ENCODE measurements around the gene DHDH.
A peak's percentile ranks its signal among the peaks of the same experiment; 100 is the strongest.
"Not testable (repeated sequence)": the region's sequence is repeated elsewhere in the genome, so short reads cannot be mapped to it uniquely, and the experiment has no call there.

DHDH gene

GRCh38 chr19:48933382-48933932 lies at the start of gene DHDH:
DHDH (plus strand) TSS chr19:48933699; CDS start chr19:48933722, 23 bp downstream.
- no peaks in the 10 kb centered on the region for H3K36me3 ChIP-seq (ENCODE audit: control insufficient read depth in 2 of 2, insufficient read depth in 2 of 2, low read length in 2 of 2)
- peaks cover 9 to 10% of the 10 kb centered on the region in 2 donors for H3K4me1 ChIP-seq (ENCODE audit: control insufficient read depth in 2 of 2, insufficient read depth in 2 of 2, low read length in 2 of 2)
- H3K4me3 ChIP-seq (ENCODE audit: low read length in 2 of 2) = peak within 1 kb of the TSS; percentile 49 to 64
- no peaks in the 10 kb centered on the region for H3K9me3 ChIP-seq (ENCODE audit: control insufficient read depth in 2 of 2, low read length in 2 of 2)
- no peak within 1 kb of the TSS for H3K27ac ChIP-seq (ENCODE audit: low read depth in 2 of 2, low read length in 2 of 2)
- peaks cover 0 to 2% of the 10 kb centered on the region in 2 donors for H3K27me3 ChIP-seq (ENCODE audit: control insufficient read depth in 2 of 2, insufficient read depth in 2 of 2, low read length in 2 of 2)
- no peak within 1 kb of the TSS for H3K9ac ChIP-seq (ENCODE audit: low read depth in 1 of 2, low read length in 2 of 2)

DNA sequence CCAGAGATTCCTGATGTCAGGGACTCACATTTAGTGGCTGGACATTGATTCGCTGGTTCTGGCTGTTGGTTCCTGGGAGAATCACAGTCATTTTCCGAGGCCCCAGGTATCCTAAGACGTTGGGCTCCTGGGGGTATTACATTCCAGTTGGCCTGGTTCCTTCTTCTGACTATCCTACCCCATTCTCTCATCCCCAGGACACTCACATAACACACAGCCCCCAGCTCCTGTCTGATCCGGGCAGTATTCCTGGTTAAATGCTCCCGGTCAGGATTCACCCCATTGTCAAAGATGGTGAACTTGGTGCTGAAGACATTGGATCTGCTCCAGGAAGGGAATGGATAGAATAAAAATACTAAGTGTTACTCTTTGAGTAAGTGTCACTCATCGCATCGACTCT lies 49.8 kb upstream of the DHDH start:
- Histone ChIP-seq H3K4me1 (ENCODE audit: control insufficient read depth in 2 of 2, insufficient read depth in 2 of 2, low read length in 2 of 2) (no peaks in the 10 kb centered on the region), H3K27me3 (ENCODE audit: control insufficient read depth in 2 of 2, insufficient read depth in 2 of 2, low read length in 2 of 2) (no peaks in the 10 kb centered on the region), H3K36me3 (ENCODE audit: control insufficient read depth in 2 of 2, insufficient read depth in 2 of 2, low read length in 2 of 2) (no peaks in the 10 kb centered on the region), H3K9me3 (ENCODE audit: control insufficient read depth in 2 of 2, low read length in 2 of 2) (no peaks in the 10 kb centered on the region), H3K27ac (ENCODE audit: low read depth in 2 of 2, low read length in 2 of 2) (no peak overlapping the region), H3K9ac (ENCODE audit: low read depth in 1 of 2, low read length in 2 of 2) (no peak overlapping the region), H3K4me3 (ENCODE audit: low read length in 2 of 2) (no peak overlapping the region)

DNA sequence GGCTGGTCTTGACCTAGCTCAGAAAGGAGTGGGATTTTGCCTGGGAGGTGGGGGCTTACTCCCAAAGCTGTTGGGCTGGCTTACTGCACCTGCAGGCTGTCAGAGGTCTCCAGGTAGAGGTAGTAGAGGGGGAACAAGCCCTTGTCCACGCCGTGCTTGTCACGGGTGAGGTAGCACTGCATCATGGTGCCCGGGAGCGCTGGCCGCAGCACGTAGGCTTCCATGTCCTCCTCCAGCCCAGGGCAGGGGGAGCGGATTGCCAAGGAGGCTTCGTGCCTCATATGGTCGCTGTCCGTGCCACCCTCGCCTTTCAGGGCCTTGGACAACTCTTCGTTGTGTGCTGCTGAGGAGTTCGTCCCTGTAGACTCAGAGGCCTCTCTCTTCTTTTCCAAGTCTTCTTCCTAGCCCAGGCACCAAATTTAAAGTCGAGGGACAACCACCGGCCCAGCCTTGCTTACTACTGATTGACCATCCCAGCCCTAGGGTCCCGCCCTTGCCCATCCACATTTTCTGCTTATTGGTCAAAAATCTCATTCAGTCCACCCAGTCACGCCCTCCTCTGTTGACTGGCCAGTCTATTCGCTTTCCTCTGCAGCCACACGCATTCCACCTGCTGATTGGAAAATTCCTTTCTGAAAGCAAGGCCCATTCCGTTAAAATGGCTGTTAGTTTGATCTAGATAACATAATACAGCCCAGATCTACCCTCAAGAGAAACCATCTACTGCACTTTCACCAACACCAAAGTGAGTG lies 45.5 kb upstream of the DHDH start:
- no peak overlapping the region for H3K9ac ChIP-seq (ENCODE audit: low read depth in 1 of 2, low read length in 2 of 2)
- no peaks in the 10 kb centered on the region for H3K27me3 ChIP-seq (ENCODE audit: control insufficient read depth in 2 of 2, insufficient read depth in 2 of 2, low read length in 2 of 2)
- H3K4me3 ChIP-seq (ENCODE audit: low read length in 2 of 2) = no peak overlapping the region
- peaks cover 2 to 4% of the 10 kb centered on the region in 2 donors for H3K4me1 ChIP-seq (ENCODE audit: control insufficient read depth in 2 of 2, insufficient read depth in 2 of 2, low read length in 2 of 2)
- H3K36me3 ChIP-seq (ENCODE audit: control insufficient read depth in 2 of 2, insufficient read depth in 2 of 2, low read length in 2 of 2) = no peaks in the 10 kb centered on the region
- H3K9me3 ChIP-seq (ENCODE audit: control insufficient read depth in 2 of 2, low read length in 2 of 2) = no peaks in the 10 kb centered on the region
- H3K27ac ChIP-seq (ENCODE audit: low read depth in 2 of 2, low read length in 2 of 2) = no peak overlapping the region

DNA sequence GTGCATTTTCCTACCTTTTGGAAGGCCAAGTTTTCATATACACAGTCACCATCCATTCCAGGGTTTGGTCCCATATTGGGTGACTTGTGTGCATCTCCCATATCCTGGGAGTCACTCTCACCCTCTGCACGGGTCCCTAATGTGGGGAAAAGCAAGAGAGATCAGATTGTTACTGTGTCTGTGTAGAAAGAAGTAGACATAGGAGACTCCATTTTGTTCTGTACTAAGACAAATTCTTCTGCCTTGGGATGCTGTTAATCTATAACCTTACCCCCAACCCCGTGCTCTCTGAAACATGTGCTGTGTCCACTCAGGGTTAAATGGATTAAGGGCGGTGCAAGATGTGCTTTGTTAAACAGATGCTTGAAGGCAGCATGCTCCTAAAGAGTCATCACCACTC lies 44.0 kb upstream of the DHDH start:
- H3K9me3 ChIP-seq (ENCODE audit: control insufficient read depth in 2 of 2, low read length in 2 of 2); H3K36me3 ChIP-seq (ENCODE audit: control insufficient read depth in 2 of 2, insufficient read depth in 2 of 2, low read length in 2 of 2); H3K9ac ChIP-seq (ENCODE audit: low read depth in 1 of 2, low read length in 2 of 2); H3K4me3 ChIP-seq (ENCODE audit: low read length in 2 of 2); H3K4me1 ChIP-seq (ENCODE audit: control insufficient read depth in 2 of 2, insufficient read depth in 2 of 2, low read length in 2 of 2); H3K27ac ChIP-seq (ENCODE audit: low read depth in 2 of 2, low read length in 2 of 2); H3K27me3 ChIP-seq (ENCODE audit: control insufficient read depth in 2 of 2, insufficient read depth in 2 of 2, low read length in 2 of 2): not testable (repeated sequence)

- Histone ChIP-seq H3K4me3 (ENCODE audit: low read length in 2 of 2) (no peak overlapping the region), H3K27ac (ENCODE audit: low read depth in 2 of 2, low read length in 2 of 2) (no peak overlapping the region), H3K9ac (ENCODE audit: low read depth in 1 of 2, low read length in 2 of 2) (no peak overlapping the region), H3K4me1 (ENCODE audit: control insufficient read depth in 2 of 2, insufficient read depth in 2 of 2, low read length in 2 of 2) (peaks cover 2 to 4% of the 10 kb centered on the region in 2 donors), H3K36me3 (ENCODE audit: control insufficient read depth in 2 of 2, insufficient read depth in 2 of 2, low read length in 2 of 2) (no peaks in the 10 kb centered on the region), H3K9me3 (ENCODE audit: control insufficient read depth in 2 of 2, low read length in 2 of 2) (no peaks in the 10 kb centered on the region), H3K27me3 (ENCODE audit: control insufficient read depth in 2 of 2, insufficient read depth in 2 of 2, low read length in 2 of 2) (no peaks in the 10 kb centered on the region)
Measured at GRCh38 chr19:48890551-48890950, 42.9 kb upstream of the DHDH start.

DNA sequence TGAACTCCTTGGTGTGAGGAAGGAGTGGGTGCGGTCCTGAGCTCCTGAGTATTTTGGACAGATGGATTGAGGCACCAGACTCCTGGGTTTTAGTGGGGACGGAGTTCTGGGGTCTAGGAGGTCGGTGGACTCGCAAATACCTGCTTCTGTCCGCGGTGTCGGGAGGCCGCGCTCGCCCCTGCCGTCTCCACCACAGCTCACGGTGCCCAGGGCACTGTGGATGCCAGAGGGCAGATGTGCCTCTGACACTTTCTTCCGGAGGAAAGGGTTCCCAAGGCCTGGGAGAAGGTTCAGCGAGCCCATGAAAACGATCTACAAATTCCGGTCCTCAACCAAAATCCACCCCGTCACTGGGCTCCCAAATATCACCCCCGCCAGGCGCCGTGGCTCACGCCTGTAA lies 38.3 kb upstream of the DHDH start:
- peaks cover 2 to 4% of the 10 kb centered on the region in 2 donors for H3K4me1 ChIP-seq (ENCODE audit: control insufficient read depth in 2 of 2, insufficient read depth in 2 of 2, low read length in 2 of 2)
- H3K9me3 ChIP-seq (ENCODE audit: control insufficient read depth in 2 of 2, low read length in 2 of 2) = no peaks in the 10 kb centered on the region
- H3K9ac ChIP-seq (ENCODE audit: low read depth in 1 of 2, low read length in 2 of 2) = no peak overlapping the region
- no peak overlapping the region for H3K27ac ChIP-seq (ENCODE audit: low read depth in 2 of 2, low read length in 2 of 2)
- no peaks in the 10 kb centered on the region for H3K36me3 ChIP-seq (ENCODE audit: control insufficient read depth in 2 of 2, insufficient read depth in 2 of 2, low read length in 2 of 2)
- no peaks in the 10 kb centered on the region for H3K27me3 ChIP-seq (ENCODE audit: control insufficient read depth in 2 of 2, insufficient read depth in 2 of 2, low read length in 2 of 2)
- no peak overlapping the region for H3K4me3 ChIP-seq (ENCODE audit: low read length in 2 of 2)

DNA sequence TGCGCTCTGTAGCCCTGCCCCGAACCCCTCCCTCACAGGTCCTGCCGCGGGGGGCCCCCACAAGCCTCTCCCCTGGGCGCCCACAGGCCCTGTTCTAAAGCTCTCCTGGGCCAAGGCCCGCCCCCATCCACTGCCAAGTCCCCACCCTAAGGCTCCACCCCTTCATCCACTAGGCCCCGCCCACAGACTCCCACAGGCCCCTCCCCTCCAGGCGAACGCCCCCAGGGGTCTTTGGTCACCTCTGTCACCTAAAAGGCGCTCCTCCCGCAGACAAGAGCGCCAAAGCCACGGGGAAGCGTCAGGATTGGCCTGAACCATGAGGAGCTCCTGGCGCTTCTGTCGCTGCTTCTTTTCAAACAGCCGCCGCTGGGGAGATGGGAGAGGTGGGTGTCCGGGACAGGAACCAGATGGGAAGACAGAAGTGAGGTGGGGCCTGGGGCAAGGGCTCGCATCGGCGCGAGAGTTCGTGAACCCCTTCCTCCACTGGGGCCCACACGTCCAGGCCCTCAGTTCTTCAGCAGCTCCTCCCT lies 37.2 kb upstream of the DHDH start:
- Histone ChIP-seq H3K27me3 (ENCODE audit: control insufficient read depth in 2 of 2, insufficient read depth in 2 of 2, low read length in 2 of 2) (no peaks in the 10 kb centered on the region), H3K9me3 (ENCODE audit: control insufficient read depth in 2 of 2, low read length in 2 of 2) (no peaks in the 10 kb centered on the region), H3K4me1 (ENCODE audit: control insufficient read depth in 2 of 2, insufficient read depth in 2 of 2, low read length in 2 of 2) (peaks cover 9 to 10% of the 10 kb centered on the region in 2 donors), H3K9ac (ENCODE audit: low read depth in 1 of 2, low read length in 2 of 2) (no peak overlapping the region), H3K4me3 (ENCODE audit: low read length in 2 of 2) (peak overlapping the region; percentile 23 to 38), H3K27ac (ENCODE audit: low read depth in 2 of 2, low read length in 2 of 2) (no peak overlapping the region), H3K36me3 (ENCODE audit: control insufficient read depth in 2 of 2, insufficient read depth in 2 of 2, low read length in 2 of 2) (no peaks in the 10 kb centered on the region)

DNA sequence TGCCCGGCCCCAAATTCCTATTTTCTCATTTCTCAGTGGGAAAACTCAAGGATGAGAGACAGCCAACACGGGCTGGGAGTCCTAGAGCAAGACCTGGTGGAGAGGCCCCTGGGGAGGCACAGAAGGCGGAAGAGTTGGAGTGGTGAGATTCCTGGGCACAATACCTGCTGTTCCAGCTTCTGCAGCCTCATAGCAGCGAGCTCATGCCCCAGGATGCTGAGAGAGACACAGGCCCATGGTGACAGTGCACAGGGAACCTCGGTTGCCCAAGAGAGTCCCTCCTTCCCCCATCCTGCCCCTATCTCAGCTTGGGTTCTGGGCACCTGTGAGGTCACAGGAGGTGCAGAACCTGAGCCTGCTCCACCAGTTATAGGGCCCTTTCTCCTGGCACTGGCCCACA lies 36.3 kb upstream of the DHDH start:
- no peak overlapping the region for H3K9ac ChIP-seq (ENCODE audit: low read depth in 1 of 2, low read length in 2 of 2)
- H3K36me3 ChIP-seq (ENCODE audit: control insufficient read depth in 2 of 2, insufficient read depth in 2 of 2, low read length in 2 of 2) = no peaks in the 10 kb centered on the region
- H3K27ac ChIP-seq (ENCODE audit: low read depth in 2 of 2, low read length in 2 of 2) = no peak overlapping the region
- peaks cover 6 to 9% of the 10 kb centered on the region in 2 donors for H3K4me1 ChIP-seq (ENCODE audit: control insufficient read depth in 2 of 2, insufficient read depth in 2 of 2, low read length in 2 of 2)
- no peaks in the 10 kb centered on the region for H3K9me3 ChIP-seq (ENCODE audit: control insufficient read depth in 2 of 2, low read length in 2 of 2)
- no peak overlapping the region for H3K4me3 ChIP-seq (ENCODE audit: low read length in 2 of 2)
- no peaks in the 10 kb centered on the region for H3K27me3 ChIP-seq (ENCODE audit: control insufficient read depth in 2 of 2, insufficient read depth in 2 of 2, low read length in 2 of 2)

DNA sequence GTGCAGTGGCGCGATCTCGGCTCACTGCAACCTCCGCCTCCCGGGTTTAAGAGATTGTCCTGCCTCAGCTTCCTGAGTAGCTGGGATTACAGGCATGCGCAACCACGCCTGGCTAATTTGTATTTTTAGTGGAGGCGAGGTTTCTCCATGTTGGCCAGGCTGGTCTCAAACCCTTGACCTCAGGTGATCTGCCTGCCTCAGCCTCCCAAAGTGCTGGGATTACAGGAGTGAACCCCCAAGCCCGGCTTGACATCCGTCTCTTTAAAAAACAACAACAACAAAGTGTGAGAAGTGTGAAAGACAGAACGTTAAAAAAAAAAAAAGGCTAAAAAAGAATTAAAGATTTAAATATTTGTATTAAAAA lies 34.1 kb upstream of the DHDH start:
- not testable (repeated sequence) for H3K27me3 ChIP-seq (ENCODE audit: control insufficient read depth in 2 of 2, insufficient read depth in 2 of 2, low read length in 2 of 2); H3K27ac ChIP-seq (ENCODE audit: low read depth in 2 of 2, low read length in 2 of 2); H3K36me3 ChIP-seq (ENCODE audit: control insufficient read depth in 2 of 2, insufficient read depth in 2 of 2, low read length in 2 of 2); H3K4me1 ChIP-seq (ENCODE audit: control insufficient read depth in 2 of 2, insufficient read depth in 2 of 2, low read length in 2 of 2); H3K9me3 ChIP-seq (ENCODE audit: control insufficient read depth in 2 of 2, low read length in 2 of 2); H3K9ac ChIP-seq (ENCODE audit: low read depth in 1 of 2, low read length in 2 of 2)
- H3K4me3 ChIP-seq (ENCODE audit: low read length in 2 of 2) = peak overlapping the region in 1 of 2 donors; percentile 95

GRCh38 chr19:48899781-48900476 lies 33.6 kb upstream of the DHDH start, which contains the start of gene NUCB1:
NUCB1 (plus strand) TSS chr19:48900312; CDS start chr19:48900797, 485 bp downstream.
- H3K9ac ChIP-seq (ENCODE audit: low read depth in 1 of 2, low read length in 2 of 2) = peak within 1 kb of the TSS; percentile 89 to 94
- H3K9me3 ChIP-seq (ENCODE audit: control insufficient read depth in 2 of 2, low read length in 2 of 2) = no peaks in the 10 kb centered on the region
- H3K36me3 ChIP-seq (ENCODE audit: control insufficient read depth in 2 of 2, insufficient read depth in 2 of 2, low read length in 2 of 2) = peaks cover 5 to 8% of the 10 kb centered on the region in 2 donors
- H3K27me3 ChIP-seq (ENCODE audit: control insufficient read depth in 2 of 2, insufficient read depth in 2 of 2, low read length in 2 of 2) = no peaks in the 10 kb centered on the region
- peaks cover 6 to 9% of the 10 kb centered on the region in 2 donors for H3K4me1 ChIP-seq (ENCODE audit: control insufficient read depth in 2 of 2, insufficient read depth in 2 of 2, low read length in 2 of 2)
- H3K4me3 ChIP-seq (ENCODE audit: low read length in 2 of 2) = peak within 1 kb of the TSS; percentile 93 to 95
- peak within 1 kb of the TSS; percentile 83 to 88 for H3K27ac ChIP-seq (ENCODE audit: low read depth in 2 of 2, low read length in 2 of 2)

All from mucosa of rectum (tissue), 2 donors.